Stomach (tissue), 9 donors: ENCODE results near the gene FAM3B. TPM values are rescaled to one million over a fixed set of nuclear protein-coding genes. Genes with fewer than 3 reads are reported as not detected.
A peak's percentile ranks its signal among the peaks of the same experiment; 100 is the strongest.

Source experiments
- DNase-seq, 2 donors: peaks; one replicate each; pipeline versions ENCODE4 v3.0.0 to v3.0.0-alpha.2; 2013 to 2019
- H3K27ac ChIP-seq, 5 donors: fragments of 200-600 bp in 4 of 5; sonication (generic) in 4 of 5; one replicate each; pipeline ENCODE4 v1.5.1; 2013 to 2019; ENCODE audit warnings: mild to moderate bottlenecking in 1 of 5, moderate library complexity in 1 of 5
- H3K27me3 ChIP-seq, 3 donors: fragments of 200-600 bp; sonication (generic); one replicate each; pipeline ENCODE4 v1.5.1; 2017 to 2019; ENCODE audit warnings: mixed run types in 1 of 3
- H3K36me3 ChIP-seq, 4 donors: fragments of 200-600 bp; sonication (generic); 1 replicate in 3 of 4; 2 replicates in 1 of 4; pipeline ENCODE4 v1.5.1; 2016 to 2019
- H3K4me1 ChIP-seq, 4 donors: fragments of 200-600 bp; sonication (generic); one replicate each; pipeline ENCODE4 v1.5.1; 2016 to 2019
- H3K4me3 ChIP-seq, 4 donors: fragments of 200-600 bp; sonication (generic) in 3 of 4; one replicate each; pipeline ENCODE4 v1.5.1; 2016 to 2019; ENCODE audit warnings: mild to moderate bottlenecking in 1 of 4
- H3K9me3 ChIP-seq, 4 donors: fragments of 200-600 bp; sonication (generic); one replicate each; pipeline ENCODE4 v1.5.1; 2016 to 2019
- EP300 ChIP-seq: sonication (generic); formaldehyde crosslinking; IDR thresholded peaks from one replicate; pipeline ENCODE4 v1.6.1; 2017; ENCODE audit warnings: antibody characterized with exemption
- POLR2A ChIP-seq, 4 donors: fragments of 450-650 bp; IDR thresholded peaks; one replicate each; pipeline ENCODE4 v1.6.1; 2016; ENCODE audit warnings: antibody characterized with exemption in 4 of 4, control low read depth in 2 of 4, mild to moderate bottlenecking in 1 of 4, moderate library complexity in 1 of 4
- POLR2AphosphoS5 ChIP-seq, 3 donors: sonication (generic); formaldehyde crosslinking; IDR thresholded peaks; one replicate each; pipeline ENCODE4 v1.6.1; 2016; ENCODE audit warnings: antibody characterized with exemption in 3 of 3
- WGBS, 5 donors: extraction: QIAGEN DNeasy Blood & Tissue Kit in 3 of 5; methylation state at CpG; one replicate each; pipeline versions ENCODE4 v1.1.5 to v1.1.7; 2013 to 2018; 5-methylcytosine and 5-hydroxymethylcytosine counted together
- intact Hi-C: fragments of 100-400 bp; cut with DNase I; formaldehyde crosslinking; loops from one replicate; pipeline ENCODE4 v1.15.1; 2023; ENCODE audit warnings: low total_unique reads
- polyA plus RNA-seq, 3 donors: library from polyadenylated mRNA; stranded (reverse); fragments of 200-250 nt; gene quantifications; one replicate each; pipeline ENCODE4 v1.2.3, GENCODE V29; 2013
- total RNA-seq, 5 donors: library from RNA; depleted of rRNA; stranded (reverse); fragments of >200 nt; gene quantifications; one replicate each; pipeline versions ENCODE4 v1.1.0 to v1.2.3, GENCODE V29; 2014 to 2016
- TF ChIP-seq, protein P1 (sequence below), 7 experiments: fragments of 450-650 bp in 4 of 7; fragments of 200-600 bp in 3 of 7; sonication (generic) in 3 of 7; IDR thresholded peaks; one replicate each; pipeline ENCODE4 v1.5.1; 2016 to 2019; ENCODE audit warnings: antibody characterized with exemption in 7 of 7, control low read depth in 2 of 7, mild to moderate bottlenecking in 1 of 7
- donor health status: healthy with polysubstance abuse.
- donor health status: Bipolar disorder and iron deficiency.
- donor health status: healthy.

Gene FAM3B
- total and polyA plus RNA-seq, 8 donors: 12.3 to 103 (median 89.0) TPM; not detected in 1

DNA sequence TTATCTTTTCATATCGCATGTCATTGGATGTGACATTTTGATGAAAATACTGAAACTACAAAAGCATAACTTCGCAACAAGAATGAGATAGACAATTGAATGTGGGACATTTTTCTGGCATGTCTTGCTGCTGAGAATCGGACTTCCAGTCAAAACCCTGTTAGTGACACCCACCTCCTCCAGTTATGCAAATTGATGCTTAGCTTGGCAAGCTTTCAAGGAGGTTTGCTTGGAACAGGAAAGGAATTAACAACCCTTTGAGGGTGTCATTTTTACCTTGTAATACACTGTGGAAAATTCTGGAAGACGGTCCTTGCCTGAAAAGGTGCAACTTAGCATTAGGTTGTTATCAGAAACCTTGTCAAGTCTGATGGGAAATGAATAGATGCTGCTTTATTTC lies 38.8 kb upstream of the FAM3B start:
- H3K9me3 ChIP-seq: no peaks in the 10 kb centered on the region
- WGBS, 5 donors: 65 to 74% (median 67%) methylated on average over 4 of the region's 4 CpGs
- H3K27me3 ChIP-seq: no peaks in the 10 kb centered on the region
- intact Hi-C loops: no loop called here
- no peak overlapping the region for H3K4me3 ChIP-seq
- peaks cover 0 to 5% (median 0%) of the 10 kb centered on the region in 4 donors for H3K4me1 ChIP-seq
- no peak overlapping the region for H3K27ac ChIP-seq
- no peak for TF ChIP-seq EP300
- TF ChIP-seq, protein P1, sequence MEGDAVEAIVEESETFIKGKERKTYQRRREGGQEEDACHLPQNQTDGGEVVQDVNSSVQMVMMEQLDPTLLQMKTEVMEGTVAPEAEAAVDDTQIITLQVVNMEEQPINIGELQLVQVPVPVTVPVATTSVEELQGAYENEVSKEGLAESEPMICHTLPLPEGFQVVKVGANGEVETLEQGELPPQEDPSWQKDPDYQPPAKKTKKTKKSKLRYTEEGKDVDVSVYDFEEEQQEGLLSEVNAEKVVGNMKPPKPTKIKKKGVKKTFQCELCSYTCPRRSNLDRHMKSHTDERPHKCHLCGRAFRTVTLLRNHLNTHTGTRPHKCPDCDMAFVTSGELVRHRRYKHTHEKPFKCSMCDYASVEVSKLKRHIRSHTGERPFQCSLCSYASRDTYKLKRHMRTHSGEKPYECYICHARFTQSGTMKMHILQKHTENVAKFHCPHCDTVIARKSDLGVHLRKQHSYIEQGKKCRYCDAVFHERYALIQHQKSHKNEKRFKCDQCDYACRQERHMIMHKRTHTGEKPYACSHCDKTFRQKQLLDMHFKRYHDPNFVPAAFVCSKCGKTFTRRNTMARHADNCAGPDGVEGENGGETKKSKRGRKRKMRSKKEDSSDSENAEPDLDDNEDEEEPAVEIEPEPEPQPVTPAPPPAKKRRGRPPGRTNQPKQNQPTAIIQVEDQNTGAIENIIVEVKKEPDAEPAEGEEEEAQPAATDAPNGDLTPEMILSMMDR (IDR thresholded peaks at IDR 0.05): no peak
- TF ChIP-seq POLR2AphosphoS5 (IDR thresholded peaks at IDR 0.05): no peak
- TF ChIP-seq POLR2A (IDR thresholded peaks at IDR 0.05): no peak
- no peak for DNase-seq
- peaks cover 5 to 36% (median 32%) of the 10 kb centered on the region in 4 donors for H3K36me3 ChIP-seq

DNA sequence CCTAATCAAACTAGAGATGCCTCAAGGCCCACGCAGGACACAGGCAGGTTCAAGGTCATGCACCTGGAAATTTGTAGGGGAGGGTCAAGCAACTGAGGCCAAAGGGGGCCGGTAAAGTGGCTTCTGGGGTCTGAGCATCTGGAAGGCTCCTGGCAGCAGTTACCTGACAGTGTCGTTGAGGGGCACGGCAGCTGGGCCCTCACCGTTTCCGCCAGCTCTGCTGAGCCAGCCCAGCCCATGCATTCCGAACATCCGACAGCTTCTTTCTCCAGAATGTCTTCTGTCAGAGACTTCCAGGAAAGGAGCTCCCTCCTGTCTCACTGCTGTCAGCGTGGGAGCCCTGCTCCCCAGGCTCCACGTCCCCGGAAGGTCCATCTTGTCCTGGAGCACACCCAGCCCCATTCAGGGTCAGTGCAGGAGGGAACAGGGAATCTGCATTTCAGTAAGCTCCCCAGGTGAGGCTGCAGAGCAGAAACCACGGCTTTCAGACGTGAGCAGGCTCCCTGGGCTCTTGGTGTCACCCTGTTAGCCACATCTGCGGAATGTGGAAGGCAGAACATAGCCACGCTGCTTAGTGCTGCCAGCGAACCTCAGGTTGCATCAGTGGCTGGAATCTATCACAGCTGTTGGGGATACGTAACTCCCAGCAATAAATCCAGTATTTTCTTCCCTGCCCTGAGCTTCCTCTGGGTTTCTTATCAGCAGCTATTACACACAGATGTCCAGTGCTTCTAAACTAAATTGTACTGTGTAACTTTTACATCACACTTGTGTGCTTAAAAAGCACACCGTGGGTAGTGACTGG lies 36.3 kb upstream of the FAM3B start:
- Histone ChIP-seq H3K9me3 (no peaks in the 10 kb centered on the region), H3K36me3 (peaks cover under 1 to 19% (median 16%) of the 10 kb centered on the region in 4 donors), H3K4me3 (no peak overlapping the region), H3K27me3 (no peaks in the 10 kb centered on the region), H3K4me1 (peaks cover 0 to 12% (median 2%) of the 10 kb centered on the region in 4 donors), H3K27ac (no peak overlapping the region)
- DNase-seq: no peak
- intact Hi-C loops: loop anchor here (5.0 to 10.0 kb wide), 2 partner anchors 84 to 177 kb away; partner anchors contain the start of gene MX2
- WGBS, 5 donors: 57 to 68% (median 61%) methylated on average over 15 to 18 of the region's 18 CpGs
- TF ChIP-seq EP300 (no peak), POLR2A (IDR thresholded peaks at IDR 0.05) (no peak), POLR2AphosphoS5 (IDR thresholded peaks at IDR 0.05) (no peak)
- TF ChIP-seq, protein P1 (IDR thresholded peaks at IDR 0.05): no peak

DNA sequence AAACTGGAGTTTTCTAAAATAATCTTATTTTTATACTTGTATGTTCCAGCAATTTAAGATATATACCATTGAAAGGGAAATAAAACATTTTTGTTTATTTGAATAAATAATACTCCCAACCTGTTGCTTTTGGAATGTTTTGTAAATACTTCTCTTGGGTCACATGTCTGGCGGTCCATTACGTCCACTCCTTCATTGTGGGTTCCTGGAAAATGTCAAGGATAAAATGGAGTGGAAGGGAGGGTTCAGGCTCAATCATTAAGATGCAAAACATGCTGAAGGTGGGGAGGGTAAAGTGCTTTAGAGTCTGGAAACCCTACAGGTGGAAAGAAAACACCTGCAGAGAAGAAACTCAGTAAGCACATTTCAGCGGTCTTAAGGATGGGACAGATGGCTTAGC lies 34.2 kb upstream of the FAM3B start:
- DNase-seq: no peak
- Histone ChIP-seq H3K4me3 (no peak overlapping the region), H3K36me3 (no peaks in the 10 kb centered on the region), H3K27ac (no peak overlapping the region), H3K27me3 (no peaks in the 10 kb centered on the region), H3K9me3 (no peaks in the 10 kb centered on the region), H3K4me1 (peaks cover 0 to 12% (median 2%) of the 10 kb centered on the region in 4 donors)
- intact Hi-C loops: loop anchor here (5.0 to 10.0 kb wide), 2 partner anchors 82 to 175 kb away; partner anchors contain the start of gene MX2
- 44 to 64% (median 49%) methylated on average over 3 of the region's 3 CpGs for WGBS, 5 donors
- TF ChIP-seq POLR2AphosphoS5 (IDR thresholded peaks at IDR 0.05) (no peak), POLR2A (IDR thresholded peaks at IDR 0.05) (no peak), EP300 (no peak)
- TF ChIP-seq, protein P1 (IDR thresholded peaks at IDR 0.05): no peak

DNA sequence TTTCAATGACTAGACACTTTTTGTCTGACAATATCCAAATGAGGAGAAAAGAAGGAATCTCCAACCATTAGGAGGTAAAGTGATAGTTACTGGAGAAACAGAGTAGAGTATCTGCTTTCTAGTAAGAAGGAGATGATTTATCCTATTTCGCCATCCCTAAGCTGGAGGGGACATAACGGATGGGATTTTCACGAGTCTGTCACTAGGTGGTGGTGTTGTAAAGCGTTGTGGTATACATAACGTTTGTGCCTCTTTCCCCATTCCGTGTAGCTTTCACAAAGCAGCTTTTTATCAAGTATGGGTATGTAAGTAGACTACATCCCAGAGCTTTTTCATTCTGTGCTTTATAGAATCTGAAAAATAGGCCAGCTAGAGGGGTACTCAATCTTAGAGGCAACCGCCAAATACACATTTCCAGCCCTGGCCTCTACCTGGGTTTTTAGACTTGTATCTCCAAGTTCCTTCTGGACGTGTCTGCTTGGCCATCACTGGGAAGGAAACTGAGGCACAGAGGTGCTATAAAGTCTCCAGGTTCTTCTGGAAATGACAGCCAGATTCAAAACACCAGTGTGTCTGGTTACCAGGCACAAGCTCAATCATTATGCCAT lies 33.3 kb upstream of the FAM3B start:
- no peak overlapping the region for H3K27ac ChIP-seq
- H3K4me1 ChIP-seq: peaks cover 0 to 10% (median 2%) of the 10 kb centered on the region in 4 donors
- H3K9me3 ChIP-seq: no peaks in the 10 kb centered on the region
- peak; percentile 49 to 93 for DNase-seq
- H3K36me3 ChIP-seq: no peaks in the 10 kb centered on the region
- 16 to 18% (median 16%) methylated on average over 8 of the region's 8 CpGs for WGBS, 5 donors
- TF ChIP-seq, protein P1 (IDR thresholded peaks at IDR 0.05): peak in 5 of 7 experiments; percentile 51 to 85 (median 75)
- TF ChIP-seq POLR2AphosphoS5 (IDR thresholded peaks at IDR 0.05) (peak in 2 of 3 donors; percentile 17 to 89), POLR2A (IDR thresholded peaks at IDR 0.05) (no peak)
- intact Hi-C loops: loop anchor here (5.0 to 10.0 kb wide), 2 partner anchors 81 to 174 kb away; partner anchors contain the start of gene MX2
- no peak overlapping the region for H3K4me3 ChIP-seq
- H3K27me3 ChIP-seq: no peaks in the 10 kb centered on the region
